SK-N-SH treated with all-trans-retinoic acid at 6 μM for 48 hours (cell line): ENCODE results near the gene RGPD8.

ENCODE experiments used
- ATAC-seq: fragments of 200-7000 bp; cut with Tn5 transposase; 3 replicates; pipeline ENCODE4 v1.9.1; 2020; ENCODE audit warnings: mild to moderate bottlenecking, moderate library complexity
- ARNTL ChIP-seq: fragments of 450-650 bp; formaldehyde crosslinking; IDR thresholded peaks from 2 replicates; pipeline ENCODE4 v1.5.0; 2020; ENCODE audit warnings: low read depth, mild to moderate bottlenecking, moderate library complexity, borderline replicate concordance
- BACH2 ChIP-seq: fragments of 250-450 bp; sonication (Bioruptor Pico); IDR thresholded peaks from 2 replicates; pipeline ENCODE4 v1.9.0; 2021; ENCODE audit warnings: mild to moderate bottlenecking, borderline replicate concordance
- CSDC2 ChIP-seq: fragments of 250-450 bp; sonication (Bioruptor Pico); IDR thresholded peaks from 2 replicates; pipeline ENCODE4 v1.5.0; 2020; ENCODE audit warnings: mild to moderate bottlenecking, moderate library complexity
- CSRNP3 ChIP-seq: fragments of 250-450 bp; sonication (Bioruptor Pico); IDR thresholded peaks from 2 replicates; pipeline ENCODE4 v1.5.1; 2021; ENCODE audit warnings: mild to moderate bottlenecking, moderate library complexity
- ESRRG ChIP-seq: fragments of 250-450 bp; sonication (Bioruptor Pico); IDR thresholded peaks from 2 replicates; pipeline ENCODE4 v1.6.1; 2021; ENCODE audit warnings: mild to moderate bottlenecking
- GLIS3 ChIP-seq: fragments of 250-450 bp; sonication (Bioruptor Pico); IDR thresholded peaks from 2 replicates; pipeline ENCODE4 v1.5.0; 2020; ENCODE audit warnings: mild to moderate bottlenecking, moderate library complexity
- ISL1 ChIP-seq: fragments of 250-450 bp; sonication (Bioruptor Pico); IDR thresholded peaks from 2 replicates; pipeline ENCODE4 v2.1.2; 2022; ENCODE audit warnings: mild to moderate bottlenecking, moderate library complexity
- PPARA ChIP-seq: fragments of 250-450 bp; sonication (Bioruptor Pico); IDR thresholded peaks from 2 replicates; pipeline ENCODE4 v1.5.0; 2020; ENCODE audit warnings: mild to moderate bottlenecking, borderline replicate concordance
- RARB ChIP-seq: fragments of 250-450 bp; sonication (Bioruptor Pico); IDR thresholded peaks from 2 replicates; pipeline ENCODE4 v1.8.0; 2021; ENCODE audit warnings: mild to moderate bottlenecking, moderate library complexity
- SNAI2 ChIP-seq: fragments of 250-450 bp; sonication (Bioruptor Pico); IDR thresholded peaks from 2 replicates; pipeline ENCODE4 v1.5.0; 2020; ENCODE audit warnings: mild to moderate bottlenecking, moderate library complexity
- TCF4 ChIP-seq: fragments of 250-450 bp; sonication (Bioruptor Pico); IDR thresholded peaks from 2 replicates; pipeline ENCODE4 v1.8.0; 2021; ENCODE audit warnings: mild to moderate bottlenecking, moderate library complexity, borderline replicate concordance
- TOX ChIP-seq: fragments of 250-450 bp; sonication (Bioruptor Pico); IDR thresholded peaks from 2 replicates; pipeline ENCODE4 v1.8.0; 2021; ENCODE audit warnings: mild to moderate bottlenecking, moderate library complexity, borderline replicate concordance
- TSHZ2 ChIP-seq: fragments of 250-450 bp; sonication (Bioruptor Pico); IDR thresholded peaks from 2 replicates; pipeline ENCODE4 v1.5.0; 2020; ENCODE audit warnings: mild to moderate bottlenecking, moderate library complexity
- ZC3H10 ChIP-seq: fragments of 250-450 bp; sonication (Bioruptor Pico); IDR thresholded peaks from 2 replicates; pipeline ENCODE4 v1.5.1; 2021; ENCODE audit warnings: mild to moderate bottlenecking, moderate library complexity
- ZFP3 ChIP-seq: fragments of 250-450 bp; sonication (Bioruptor Pico); IDR thresholded peaks from 2 replicates; pipeline ENCODE4 v1.5.0; 2020; ENCODE audit warnings: mild to moderate bottlenecking, moderate library complexity
- ZFP30 ChIP-seq: fragments of 450-650 bp; formaldehyde crosslinking; IDR thresholded peaks from 2 replicates; pipeline ENCODE4 v1.5.0; 2022; ENCODE audit warnings: mild to moderate bottlenecking, moderate library complexity
- ZNF565 ChIP-seq: fragments of 450-650 bp; formaldehyde crosslinking; conservative IDR thresholded peaks from 2 replicates; pipeline ENCODE4 v1.5.0; 2020; ENCODE audit warnings: low read depth, mild to moderate bottlenecking, moderate library complexity
- ZNF8 ChIP-seq: fragments of 450-650 bp; formaldehyde crosslinking; IDR thresholded peaks from 2 replicates; pipeline ENCODE4 v1.5.0; 2020; ENCODE audit warnings: mild to moderate bottlenecking, moderate library complexity
- TF ChIP-seq, protein P1 (sequence below): fragments of 250-450 bp; sonication (Bioruptor Pico); IDR thresholded peaks from 2 replicates; pipeline ENCODE4 v1.8.0; 2021; ENCODE audit warnings: low read depth, mild to moderate bottlenecking, moderate library complexity, borderline replicate concordance
- TF ChIP-seq, protein P2 (sequence below): fragments of 250-450 bp; sonication (Bioruptor Pico); IDR thresholded peaks from 2 replicates; pipeline ENCODE4 v1.5.1; 2020; ENCODE audit warnings: low read depth, mild to moderate bottlenecking, moderate library complexity

RGPD8 gene

DNA sequence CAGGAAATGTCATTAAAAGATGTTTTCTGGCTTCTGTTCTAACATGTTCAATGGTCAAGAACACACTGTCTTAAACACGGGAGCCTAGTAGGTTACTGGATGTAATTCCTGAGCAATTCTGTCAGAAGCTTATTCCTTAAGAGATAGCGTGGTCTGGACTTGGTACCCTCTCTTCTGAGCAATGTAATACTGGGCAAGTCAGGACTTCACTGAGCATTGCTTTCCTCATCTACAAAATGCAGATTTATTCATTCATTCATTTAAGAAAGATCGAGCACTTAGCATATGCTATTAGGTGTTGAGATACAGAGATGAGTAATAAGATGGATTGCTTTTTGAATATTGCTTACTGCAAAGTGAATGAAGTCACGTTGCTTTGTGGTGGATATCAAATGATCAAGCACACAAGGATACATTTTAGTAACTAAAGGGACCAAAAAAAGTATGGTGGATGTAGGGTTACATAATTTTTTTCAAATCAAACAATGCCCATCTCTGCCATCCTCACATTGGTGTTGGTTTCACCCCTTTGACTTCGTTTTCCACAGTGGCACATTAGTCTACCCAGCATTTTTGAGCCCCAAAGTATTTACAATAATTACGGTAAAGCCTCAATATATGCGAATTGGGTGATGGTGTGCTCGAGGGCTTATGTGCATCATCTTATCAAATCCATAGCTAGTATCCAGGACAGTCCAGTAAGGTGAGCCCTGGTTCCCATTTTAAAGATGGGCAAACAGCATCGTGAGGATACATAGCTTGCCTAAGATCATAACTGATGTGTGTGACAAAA, 92.8 kb downstream of the RGPD8 start:
- TF ChIP-seq BACH2 (CRISPR knock-in tag), result no peak
- no peak for TF ChIP-seq ZNF565
- no peak for TF ChIP-seq ZC3H10 (CRISPR knock-in tag)
- TF ChIP-seq PPARA, result no peak
- no peak for TF ChIP-seq GLIS3 (CRISPR knock-in tag)
- TF ChIP-seq ARNTL (CRISPR knock-in tag), result no peak
- TF ChIP-seq ISL1 (CRISPR knock-in tag), result no peak
- TF ChIP-seq ZNF8 (CRISPR knock-in tag), result no peak
- TF ChIP-seq TCF4 (CRISPR knock-in tag), result no peak
- TF ChIP-seq, protein P1, sequence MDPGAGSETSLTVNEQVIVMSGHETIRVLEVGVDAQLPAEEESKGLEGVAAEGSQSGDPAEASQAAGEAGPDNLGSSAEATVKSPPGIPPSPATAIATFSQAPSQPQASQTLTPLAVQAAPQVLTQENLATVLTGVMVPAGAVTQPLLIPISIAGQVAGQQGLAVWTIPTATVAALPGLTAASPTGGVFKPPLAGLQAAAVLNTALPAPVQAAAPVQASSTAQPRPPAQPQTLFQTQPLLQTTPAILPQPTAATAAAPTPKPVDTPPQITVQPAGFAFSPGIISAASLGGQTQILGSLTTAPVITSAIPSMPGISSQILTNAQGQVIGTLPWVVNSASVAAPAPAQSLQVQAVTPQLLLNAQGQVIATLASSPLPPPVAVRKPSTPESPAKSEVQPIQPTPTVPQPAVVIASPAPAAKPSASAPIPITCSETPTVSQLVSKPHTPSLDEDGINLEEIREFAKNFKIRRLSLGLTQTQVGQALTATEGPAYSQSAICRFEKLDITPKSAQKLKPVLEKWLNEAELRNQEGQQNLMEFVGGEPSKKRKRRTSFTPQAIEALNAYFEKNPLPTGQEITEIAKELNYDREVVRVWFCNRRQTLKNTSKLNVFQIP (CRISPR knock-in tag), result no peak
- TF ChIP-seq CSDC2 (CRISPR knock-in tag), result no peak
- TF ChIP-seq TSHZ2, result no peak
- no peak for TF ChIP-seq SNAI2
- TF ChIP-seq ZFP3, result no peak
- no peak for TF ChIP-seq ESRRG (CRISPR knock-in tag)
- no peak for TF ChIP-seq ZFP30 (CRISPR knock-in tag)
- TF ChIP-seq TOX (CRISPR knock-in tag), result no peak
- TF ChIP-seq, protein P2, sequence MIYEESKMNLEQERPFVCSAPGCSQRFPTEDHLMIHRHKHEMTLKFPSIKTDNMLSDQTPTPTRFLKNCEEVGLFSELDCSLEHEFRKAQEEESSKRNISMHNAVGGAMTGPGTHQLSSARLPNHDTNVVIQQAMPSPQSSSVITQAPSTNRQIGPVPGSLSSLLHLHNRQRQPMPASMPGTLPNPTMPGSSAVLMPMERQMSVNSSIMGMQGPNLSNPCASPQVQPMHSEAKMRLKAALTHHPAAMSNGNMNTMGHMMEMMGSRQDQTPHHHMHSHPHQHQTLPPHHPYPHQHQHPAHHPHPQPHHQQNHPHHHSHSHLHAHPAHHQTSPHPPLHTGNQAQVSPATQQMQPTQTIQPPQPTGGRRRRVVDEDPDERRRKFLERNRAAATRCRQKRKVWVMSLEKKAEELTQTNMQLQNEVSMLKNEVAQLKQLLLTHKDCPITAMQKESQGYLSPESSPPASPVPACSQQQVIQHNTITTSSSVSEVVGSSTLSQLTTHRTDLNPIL (CRISPR knock-in tag), result no peak
- no peak for TF ChIP-seq RARB (CRISPR knock-in tag)
- no peak for TF ChIP-seq CSRNP3 (CRISPR knock-in tag)
- ATAC-seq, result no peak

DNA sequence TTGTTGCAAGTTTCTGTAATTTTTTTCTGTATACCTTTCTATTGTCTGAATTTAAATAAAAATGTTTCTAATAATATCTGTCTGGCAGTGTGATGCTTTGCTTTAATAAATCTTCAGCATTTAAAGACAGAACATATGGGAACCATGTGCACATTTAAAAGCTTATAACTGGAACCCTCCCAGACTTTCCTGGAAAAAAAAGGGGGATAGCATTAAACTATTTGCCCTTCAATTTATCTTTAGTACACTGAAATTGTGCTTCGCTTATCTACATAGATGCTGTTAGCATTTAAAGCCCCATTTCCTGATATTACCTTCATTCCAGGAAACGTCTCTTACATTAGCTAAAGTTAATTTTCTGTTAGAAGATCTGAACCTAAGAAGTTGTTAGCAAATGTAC, 93.5 kb downstream of the RGPD8 start:
- TF ChIP-seq TOX (CRISPR knock-in tag), result no peak
- TF ChIP-seq PPARA, result no peak
- no peak for TF ChIP-seq ISL1 (CRISPR knock-in tag)
- no peak for ATAC-seq

- ATAC-seq, result no peak
- no peak for TF ChIP-seq TOX (CRISPR knock-in tag)
- no peak for TF ChIP-seq ZFP30 (CRISPR knock-in tag)
- TF ChIP-seq GLIS3 (CRISPR knock-in tag), result no peak
- TF ChIP-seq CSDC2 (CRISPR knock-in tag), result no peak
- no peak for TF ChIP-seq ISL1 (CRISPR knock-in tag)
Measured at GRCh38 chr2:112335600-112335999, 97.8 kb downstream of the RGPD8 start.

DNA sequence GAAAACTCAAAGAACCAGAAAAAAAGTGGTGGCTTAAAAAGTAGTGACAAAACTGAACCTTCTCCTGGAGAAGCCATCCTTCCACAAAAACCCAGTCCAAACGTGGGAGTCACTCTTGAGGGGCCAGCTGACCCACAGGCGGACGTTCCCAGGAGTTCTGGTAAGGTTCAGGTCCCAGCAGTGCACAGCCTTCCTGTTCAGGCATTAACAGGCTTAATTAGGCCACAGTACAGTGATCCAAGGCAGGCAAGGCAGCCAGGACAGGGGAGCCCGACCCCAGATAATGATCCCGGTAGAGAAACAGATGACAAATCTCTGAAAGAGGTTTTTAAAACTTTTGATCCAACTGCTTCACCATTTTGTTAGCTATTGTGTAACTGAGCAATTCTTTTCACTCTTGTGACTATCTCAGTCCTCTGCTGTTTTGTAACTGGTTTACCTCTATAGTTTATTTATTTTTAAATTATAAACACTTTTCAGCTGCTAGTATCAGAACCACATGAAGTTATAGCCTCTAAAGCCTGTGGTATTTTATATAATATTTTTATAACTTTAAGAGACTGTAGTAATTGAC, 101.2 kb downstream of the RGPD8 start:
- ATAC-seq, result no peak
- TF ChIP-seq PPARA (no peak), ZFP3 (no peak), SNAI2 (no peak), TSHZ2 (no peak), CSDC2 (CRISPR knock-in tag) (no peak), ZFP30 (CRISPR knock-in tag) (no peak), RARB (CRISPR knock-in tag) (no peak), ESRRG (CRISPR knock-in tag) (no peak), TCF4 (CRISPR knock-in tag) (no peak), ZC3H10 (CRISPR knock-in tag) (no peak), ARNTL (CRISPR knock-in tag) (no peak)
- TF ChIP-seq, protein P2 (CRISPR knock-in tag), result no peak
